B cell (primary cell): ENCODE measurements around the gene BHLHE23. TPM values are rescaled to one million over a fixed set of nuclear protein-coding genes. Genes with fewer than 3 reads are reported as not detected.

ENCODE experiments used
- ATAC-seq: fragments of 200-7000 bp; cut with Tn5 transposase; one replicate; pipeline ENCODE4 v1.10.0; 2021; ENCODE audit warnings: low read depth, mild to moderate bottlenecking, moderate number of reproducible peaks, moderate library complexity
- CTCF ChIA-PET: fragments of 350-600 bp; sonication (Branson Sonifier 250); formaldehyde crosslinking; loops from one replicate; lab custom pipeline; 2021; ENCODE audit warnings: antibody characterized with exemption, inconsistent platforms; lab: Charles Lee
- POLR2A ChIA-PET: fragments of 350-600 bp; sonication (Branson Sonifier 250); formaldehyde crosslinking; loops from one replicate; lab custom pipeline; 2021; ENCODE audit warnings: antibody characterized with exemption; lab: Charles Lee
- DNase-seq: peaks from one replicate; pipeline ENCODE4 v3.0.0; 2013
- H2AFZ ChIP-seq: 2 replicates; pipeline ENCODE4 v1.6.1; 2012; ENCODE audit warnings: mild to moderate bottlenecking, low read depth, low read length; ENCODE audit not compliant: insufficient read depth, poor library complexity, severe bottlenecking
- H3K27ac ChIP-seq, 2 donors: 1 replicate in 1 of 2; 2 replicates in 1 of 2; pipeline ENCODE4 v1.5.1; 2012 to 2013; ENCODE audit warnings: low read length in 2 of 2, mild to moderate bottlenecking in 2 of 2, moderate library complexity in 1 of 2
- H3K27me3 ChIP-seq, 4 experiments: fragments of 200-600 bp in 1 of 4; sonication (generic) in 1 of 4; replicated peaks in 1 of 4; 1 replicate in 2 of 4; 2 replicates in 2 of 4; pipeline versions ENCODE4 v1.6.1 to v1.7.0; 2013 to 2016; ENCODE audit warnings: low read length in 3 of 4, mild to moderate bottlenecking in 2 of 4, mixed read lengths in 1 of 4, moderate library complexity in 1 of 4; ENCODE audit not compliant: insufficient read depth in 4 of 4, control insufficient read depth in 3 of 4; ENCODE audit errors: control extremely low read depth in 1 of 4
- H3K36me3 ChIP-seq, 2 experiments: replicated peaks in 1 of 2; 1 replicate in 1 of 2; 2 replicates in 1 of 2; pipeline versions ENCODE4 v1.6.1 to v1.7.1; 2013; ENCODE audit warnings: low read length in 1 of 2; ENCODE audit not compliant: insufficient read depth in 2 of 2, control insufficient read depth in 1 of 2; ENCODE audit errors: control extremely low read depth in 1 of 2, extremely low read depth in 1 of 2
- H3K4me1 ChIP-seq, 2 donors: fragments of 200-600 bp in 1 of 2; sonication (generic) in 1 of 2; 1 replicate in 1 of 2; 2 replicates in 1 of 2; pipeline versions ENCODE4 v1.5.1 to v1.6.1; 2013 to 2017; ENCODE audit warnings: low read length in 2 of 2; ENCODE audit not compliant: control insufficient read depth in 2 of 2, insufficient read depth in 2 of 2
- H3K4me2 ChIP-seq: replicated peaks from 2 replicates; pipeline ENCODE3; 2012; ENCODE audit warnings: mild to moderate bottlenecking, low read depth, low read length; ENCODE audit not compliant: poor library complexity, severe bottlenecking
- H3K4me3 ChIP-seq, 5 experiments: fragments of 200-600 bp in 1 of 5; sonication (generic) in 1 of 5; 1 replicate in 3 of 5; 2 replicates in 2 of 5; pipeline versions ENCODE4 v1.5.1 to v1.7.0; 2011 to 2016; ENCODE audit warnings: low read length in 4 of 5, mild to moderate bottlenecking in 4 of 5, low read depth in 2 of 5, control low read depth in 1 of 5, moderate library complexity in 1 of 5; ENCODE audit not compliant: insufficient read depth in 1 of 5; ENCODE audit errors: control extremely low read depth in 1 of 5, extremely low read depth in 1 of 5
- H3K79me2 ChIP-seq: fragments of 200-600 bp; sonication (generic); one replicate; pipeline ENCODE4 v1.6.0; 2016; ENCODE audit warnings: low read length; ENCODE audit not compliant: control insufficient read depth, insufficient read depth
- H3K9ac ChIP-seq: fragments of 200-600 bp; sonication (generic); 2 replicates; pipeline ENCODE4 v1.6.1; 2017; ENCODE audit warnings: mild to moderate bottlenecking, low read length, moderate library complexity
- H3K9me3 ChIP-seq, 3 donors: one replicate each; pipeline versions ENCODE4 v1.6.1 to v1.7.1; 2013; ENCODE audit warnings: low read length in 2 of 3; ENCODE audit not compliant: control insufficient read depth in 2 of 3, insufficient read depth in 1 of 3; ENCODE audit errors: control extremely low read depth in 1 of 3
- H4K20me1 ChIP-seq: 2 replicates; pipeline ENCODE4 v1.6.0; 2012; ENCODE audit warnings: mild to moderate bottlenecking, low read length; ENCODE audit not compliant: insufficient read depth, control insufficient read depth, poor library complexity, severe bottlenecking
- H3K27ac Mint-ChIP-seq: one replicate; pipeline ENCODE4 v1.8.0; 2021; ENCODE audit warnings: mixed read lengths
- H3K27me3 Mint-ChIP-seq: one replicate; pipeline ENCODE4 v1.8.0; 2021; ENCODE audit warnings: mixed read lengths
- H3K4me1 Mint-ChIP-seq: one replicate; pipeline ENCODE4 v1.8.0; 2021; ENCODE audit warnings: mixed read lengths
- H3K4me3 Mint-ChIP-seq: one replicate; pipeline ENCODE4 v1.8.0; 2021; ENCODE audit warnings: mixed read lengths
- H3K9me3 Mint-ChIP-seq: one replicate; pipeline ENCODE4 v1.8.0; 2022; ENCODE audit warnings: mixed read lengths; ENCODE audit not compliant: insufficient read depth
- CTCF ChIP-seq: fragments of 200-600 bp; IDR thresholded peaks from one replicate; pipeline ENCODE4 v1.8.0; 2022; ENCODE audit warnings: antibody characterized with exemption, mild to moderate bottlenecking
- EZH2 ChIP-seq: IDR thresholded peaks from 2 replicates; pipeline ENCODE4 v1.6.1; 2012; ENCODE audit warnings: borderline replicate concordance, low read depth, mild to moderate bottlenecking, moderate library complexity, low read length; ENCODE audit not compliant: insufficient read depth, poor library complexity, severe bottlenecking
- WGBS: methylation state at CpG from one replicate; pipeline ENCODE4 v1.1.5; 2013; ENCODE audit warnings: missing lambda C conversion rate; ENCODE audit not compliant: insufficient coverage; 5-methylcytosine and 5-hydroxymethylcytosine counted together
- intact Hi-C: fragments of 100-400 bp; cut with micrococcal nuclease; formaldehyde crosslinking; loops from one replicate; pipeline ENCODE4 v1.10.0; 2022
- polyA plus RNA-seq: library from polyadenylated mRNA; depleted of rRNA; stranded (reverse); fragments of >200 nt; gene quantifications from 2 replicates; pipeline ENCODE4 v1.2.3, GENCODE V29; 2012
- total RNA-seq, 2 donors: library from RNA; stranded (reverse); fragments of 120-200 nt in 1 of 2; gene quantifications; 1 replicate in 1 of 2; 2 replicates in 1 of 2; pipeline versions ENCODE4 v1.2.3 to v1.2.4, GENCODE V29; 2013 to 2022

BHLHE23 gene
- total and polyA plus RNA-seq, 2 donors (not counting 1 experiment from before 2014, with no cell fraction given), result not detected

GRCh38 chr20:63028461-63028921 is 21.7 kb upstream of the BHLHE23 start:
- DNase-seq (no peak), ATAC-seq (no peak)
- no peak overlapping the region for H2AFZ ChIP-seq
- TF ChIP-seq EZH2, result no peak
- no peak for TF ChIP-seq CTCF
- ChIA-PET POLR2A (no interaction called here), CTCF (no interaction called here)
- no peak overlapping the region for H3K4me3 Mint-ChIP-seq
- no peak overlapping the region for H3K4me3 ChIP-seq
- H3K4me1 ChIP-seq, result peaks cover 17 to 18% of the 10 kb centered on the region in 2 donors
- peaks cover 10% of the 10 kb centered on the region for H3K4me1 Mint-ChIP-seq
- H3K36me3 ChIP-seq, result no peaks in the 10 kb centered on the region
- no peak overlapping the region for H3K27ac ChIP-seq
- peak overlapping the region; percentile 19 for H3K4me2 ChIP-seq
- no peaks in the 10 kb centered on the region for H3K9me3 Mint-ChIP-seq
- no peak overlapping the region for H3K27ac Mint-ChIP-seq
- H3K9me3 ChIP-seq, result peaks cover 0 to 33% (median 0%) of the 10 kb centered on the region in 3 donors
- H3K27me3 Mint-ChIP-seq, result peaks cover 48% of the 10 kb centered on the region
- intact Hi-C loops, result no loop called here
- no peaks in the 10 kb centered on the region for H3K79me2 ChIP-seq
- H4K20me1 ChIP-seq, result no peaks in the 10 kb centered on the region
- H3K9ac ChIP-seq, result no peak overlapping the region
- WGBS, result 23% methylated on average over 19 of the region's 22 CpGs
- peaks cover 0 to 73% (median 20%) of the 10 kb centered on the region in 4 experiments for H3K27me3 ChIP-seq

GRCh38 chr20:63027922-63028389 is 21.2 kb upstream of the BHLHE23 start:
- no peaks in the 10 kb centered on the region for H3K79me2 ChIP-seq
- Mint-ChIP-seq H3K4me1 (peaks cover 5% of the 10 kb centered on the region), H3K27ac (no peak overlapping the region), H3K9me3 (no peaks in the 10 kb centered on the region), H3K27me3 (peaks cover 46% of the 10 kb centered on the region), H3K4me3 (no peak overlapping the region)
- TF ChIP-seq CTCF (no peak), EZH2 (no peak)
- H3K4me2 ChIP-seq, result peak overlapping the region; percentile 19
- no peaks in the 10 kb centered on the region for H3K36me3 ChIP-seq
- peaks cover 11 to 13% of the 10 kb centered on the region in 2 donors for H3K4me1 ChIP-seq
- CTCF ChIA-PET, result no interaction called here
- intact Hi-C loops, result no loop called here
- ATAC-seq (peak; percentile 54), DNase-seq (no peak)
- H3K27ac ChIP-seq, result no peak overlapping the region
- H3K4me3 ChIP-seq, result no peak overlapping the region
- no peaks in the 10 kb centered on the region for H4K20me1 ChIP-seq
- H3K9me3 ChIP-seq, result peaks cover 0 to 30% (median 0%) of the 10 kb centered on the region in 3 donors
- no peak overlapping the region for H3K9ac ChIP-seq
- H2AFZ ChIP-seq, result no peak overlapping the region
- peaks cover 0 to 69% (median 20%) of the 10 kb centered on the region in 4 experiments for H3K27me3 ChIP-seq
- WGBS, result 5% methylated on average over 13 of the region's 23 CpGs
- POLR2A ChIA-PET, result no interaction called here
